C4-2B (cell line): ENCODE results near the gene RABGAP1.

Experiments used
- H3K27ac ChIP-seq: fragments of 450-650 bp; 2 replicates; pipeline ENCODE4 v1.5.1; 2017
- CTCF ChIP-seq: fragments of 450-650 bp; conservative IDR thresholded peaks from 2 replicates; pipeline ENCODE4 v1.5.1; 2017; ENCODE audit warnings: mild to moderate bottlenecking
- ZFX ChIP-seq: fragments of 450-650 bp; IDR thresholded peaks from 2 replicates; pipeline ENCODE4 v1.6.1; 2017

Gene RABGAP1

DNA sequence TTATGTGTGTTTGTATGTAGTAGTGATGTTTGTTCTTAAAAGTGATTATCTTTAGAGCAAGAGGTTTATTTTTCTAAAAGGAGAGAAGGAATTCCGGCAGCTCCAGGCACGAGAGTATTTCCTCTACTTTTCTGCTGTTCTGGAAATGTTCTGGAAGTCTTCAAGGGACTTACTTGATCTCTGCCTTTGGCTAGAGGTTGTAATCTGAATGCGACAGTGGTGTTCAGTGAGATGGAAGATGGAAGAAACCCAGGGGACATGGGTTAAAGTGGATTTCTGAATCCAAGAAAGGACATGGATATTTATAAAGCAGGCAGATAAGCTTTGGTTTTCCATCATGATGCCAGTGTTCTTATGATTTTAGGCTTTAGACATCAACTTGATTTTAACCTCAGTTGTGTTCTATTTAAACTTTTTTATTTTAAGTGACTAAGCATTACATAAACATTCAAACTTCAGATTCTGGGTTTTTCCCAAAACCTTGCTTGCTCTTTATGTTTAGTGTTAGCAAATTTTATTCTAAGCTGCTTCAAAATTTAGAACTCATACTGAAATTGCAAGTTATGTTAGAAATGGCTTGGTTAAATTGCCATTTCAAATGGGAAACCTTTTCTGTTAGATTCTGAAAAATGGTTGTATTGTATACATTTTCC, 96.2 kb downstream of the RABGAP1 start:
- TF ChIP-seq ZFX (no peak), CTCF (no peak)
- H3K27ac ChIP-seq, result no peak overlapping the region

- H3K27ac ChIP-seq, result no peak overlapping the region
- no peak for TF ChIP-seq ZFX
- TF ChIP-seq CTCF, result no peak
Measured at GRCh38 chr9:123039617-123040219, 98.9 kb downstream of the RABGAP1 start.

GRCh38 chr9:123040801-123041200, 100.0 kb downstream of the RABGAP1 start:
- H3K27ac ChIP-seq, result no peak overlapping the region
- TF ChIP-seq ZFX, result no peak
- no peak for TF ChIP-seq CTCF

GRCh38 chr9:123041489-123041888, 100.7 kb downstream of the RABGAP1 start:
- no peak overlapping the region for H3K27ac ChIP-seq
- no peak for TF ChIP-seq CTCF
- TF ChIP-seq ZFX, result no peak

DNA sequence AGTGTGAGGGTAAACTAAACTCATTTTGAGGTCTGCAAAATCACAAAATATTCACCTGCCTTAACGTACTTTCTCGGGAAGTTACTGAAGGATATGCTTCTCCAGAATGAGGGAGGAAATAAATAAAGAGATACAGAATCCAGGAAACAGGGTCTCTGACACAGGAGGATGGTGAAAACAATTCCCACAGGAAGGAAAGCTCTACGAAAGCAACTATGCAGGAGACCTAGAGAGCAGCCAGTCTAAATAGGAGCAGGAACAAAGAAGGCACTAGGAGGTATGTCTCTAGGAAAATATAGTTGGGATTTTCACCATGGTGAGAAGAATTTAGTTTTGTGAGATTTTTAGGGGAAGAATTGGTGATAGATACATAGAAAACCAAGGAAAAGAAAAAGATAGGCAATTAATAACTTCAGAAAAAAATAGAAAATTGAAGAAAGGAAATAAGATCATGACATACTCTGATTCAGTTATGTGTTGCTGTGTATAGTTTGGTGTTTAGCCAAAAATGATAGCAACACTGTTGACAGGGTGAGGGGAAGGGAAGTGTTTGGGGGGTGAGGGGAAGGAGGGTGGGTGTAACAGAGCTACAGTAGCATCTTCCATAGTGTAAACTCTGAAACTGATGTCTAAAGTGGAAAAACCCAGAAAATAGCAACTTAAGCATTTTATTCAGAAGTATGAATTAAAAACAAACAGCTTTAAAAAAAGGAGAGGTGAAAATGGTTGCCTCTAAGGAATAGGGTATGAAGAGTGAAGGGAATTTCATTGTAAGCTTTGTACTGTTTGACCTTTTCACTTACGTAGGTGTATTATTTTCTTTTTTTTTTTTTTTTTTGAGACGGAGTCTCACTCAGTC, 102.5 kb downstream of the RABGAP1 start:
- no peak overlapping the region for H3K27ac ChIP-seq
- TF ChIP-seq CTCF, result no peak
- TF ChIP-seq ZFX, result no peak

DNA sequence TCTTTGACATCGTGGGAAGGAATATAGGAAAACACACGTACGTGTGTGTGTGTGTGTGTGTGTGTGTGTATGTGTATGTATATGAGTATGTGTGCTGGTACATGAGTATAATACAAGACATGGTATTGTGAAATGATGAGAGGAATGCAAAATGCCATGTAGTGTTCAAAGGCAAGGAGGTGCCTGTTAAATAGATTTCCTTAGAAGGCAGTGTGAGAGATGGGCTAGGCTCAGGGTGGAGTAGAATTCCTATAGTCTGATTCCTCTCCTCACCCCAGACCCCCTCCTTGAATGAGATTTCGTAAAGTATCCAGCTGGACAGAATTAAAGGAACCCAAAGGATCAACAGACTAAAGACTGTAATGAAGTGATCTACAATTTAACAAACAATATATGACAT, 103.8 kb downstream of the RABGAP1 start:
- H3K27ac ChIP-seq, result no peak overlapping the region
- no peak for TF ChIP-seq ZFX
- no peak for TF ChIP-seq CTCF
